Transverse colon (tissue), 4 donors: Measurements from ENCODE around the gene CGNL1. TPM values are rescaled to one million over a fixed set of nuclear protein-coding genes. Genes with fewer than 3 reads are reported as not detected.

ENCODE experiments used
- DNase-seq: peaks from one replicate; pipeline ENCODE4 v3.0.0-alpha.2; 2019
- H3K27ac ChIP-seq, 4 donors: fragments of 200-600 bp; sonication (generic); 2 replicates each; pipeline ENCODE4 v1.5.1; 2016 to 2018; ENCODE audit warnings: inconsistent platforms in 4 of 4
- H3K27me3 ChIP-seq: fragments of 200-600 bp; sonication (generic); 2 replicates; pipeline ENCODE4 v1.5.1; 2017; ENCODE audit warnings: inconsistent platforms
- H3K36me3 ChIP-seq, 4 donors: fragments of 200-600 bp; sonication (generic); 2 replicates each; pipeline ENCODE4 v1.5.1; 2017 to 2019; ENCODE audit warnings: inconsistent platforms in 4 of 4
- H3K4me1 ChIP-seq, 4 donors: fragments of 200-600 bp; sonication (generic); 2 replicates each; pipeline ENCODE4 v1.5.1; 2017 to 2020; ENCODE audit warnings: inconsistent platforms in 4 of 4
- H3K4me3 ChIP-seq, 4 donors: fragments of 200-600 bp; sonication (generic); 1 replicate in 1 of 4; 2 replicates in 3 of 4; pipeline versions ENCODE4 v1.5.1 to v1.6.1; 2017 to 2019; ENCODE audit warnings: inconsistent platforms in 4 of 4
- H3K9me3 ChIP-seq, 2 donors: fragments of 200-600 bp; sonication (generic); 2 replicates each; pipeline ENCODE4 v1.5.1; 2017 to 2019; ENCODE audit warnings: inconsistent platforms in 2 of 2
- EP300 ChIP-seq: sonication (generic); formaldehyde crosslinking; IDR thresholded peaks from one replicate; pipeline ENCODE4 v1.6.1; 2017; ENCODE audit warnings: antibody characterized with exemption, low read depth
- POLR2A ChIP-seq: fragments of 450-650 bp; IDR thresholded peaks from one replicate; pipeline ENCODE4 v1.6.1; 2016; ENCODE audit warnings: antibody characterized with exemption, mild to moderate bottlenecking, moderate library complexity
- POLR2AphosphoS5 ChIP-seq, 3 donors: sonication (generic); formaldehyde crosslinking; IDR thresholded peaks; one replicate each; pipeline ENCODE4 v1.6.1; 2016; ENCODE audit warnings: antibody characterized with exemption in 3 of 3
- WGBS, 2 donors: methylation state at CpG; one replicate each; pipeline ENCODE4 v1.1.5; 2018; ENCODE audit warnings: low coverage in 1 of 2; 5-methylcytosine and 5-hydroxymethylcytosine counted together
- in situ Hi-C, 4 donors: fragments of 200-750 bp; cut with MboI; loops; one replicate each; pipeline versions ENCODE4 v1.15.0 to v1.15.1; 2017; ENCODE audit warnings: low sequenced_read_pairs in 3 of 4, low pct_ligation_motif_present in 1 of 4, low pct_unique_long_range_greater_than_20kb in 1 of 4
- intact Hi-C: fragments of 100-400 bp; cut with DNase I; formaldehyde crosslinking; loops from one replicate; pipeline ENCODE4 v1.15.1; 2023; ENCODE audit warnings: low total_unique reads
- total RNA-seq, 4 donors: library from RNA; depleted of rRNA; stranded (reverse); fragments of >200 nt; gene quantifications; one replicate each; pipeline ENCODE4 v1.1.0, GENCODE V29; 2016
- TF ChIP-seq, protein P1 (sequence below), 5 experiments: fragments of 200-600 bp in 3 of 5; fragments of 450-650 bp in 2 of 5; sonication (generic) in 3 of 5; IDR thresholded peaks; 1 replicate in 2 of 5; 2 replicates in 3 of 5; pipeline ENCODE4 v1.5.1; 2016 to 2017; ENCODE audit warnings: antibody characterized with exemption in 5 of 5, inconsistent platforms in 3 of 5, mild to moderate bottlenecking in 2 of 5, moderate library complexity in 1 of 5

CGNL1 gene
- total RNA-seq, 4 donors from 2014 or later, result 1.1 to 2.2 (median 1.8) TPM

DNA sequence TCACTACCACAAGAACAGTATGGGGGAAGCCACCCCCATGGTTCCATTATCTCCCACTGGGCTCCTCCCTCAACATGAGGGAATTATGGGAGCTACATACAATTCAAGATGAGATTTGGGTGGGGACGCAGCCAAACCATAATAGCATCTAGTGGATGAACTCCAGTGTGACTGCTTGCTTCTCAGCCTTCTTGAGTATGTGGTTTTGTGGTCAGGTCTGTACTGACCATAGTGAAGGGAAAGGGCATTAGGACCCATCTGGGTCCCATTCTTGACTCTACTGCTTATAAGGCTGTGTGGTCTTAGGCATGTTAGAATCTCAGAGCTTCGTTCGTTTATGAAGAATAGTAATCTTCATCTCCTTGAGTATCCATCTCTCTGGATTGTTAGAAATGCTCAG, 81.4 kb downstream of the CGNL1 start:
- no peaks in the 10 kb centered on the region for H3K9me3 ChIP-seq
- H3K4me1 ChIP-seq, result no peaks in the 10 kb centered on the region
- no peak overlapping the region for H3K4me3 ChIP-seq
- no peaks in the 10 kb centered on the region for H3K27me3 ChIP-seq
- no peak for TF ChIP-seq EP300
- no peak for TF ChIP-seq POLR2AphosphoS5 (IDR thresholded peaks at IDR 0.05)
- TF ChIP-seq POLR2A, result no peak
- TF ChIP-seq, protein P1, sequence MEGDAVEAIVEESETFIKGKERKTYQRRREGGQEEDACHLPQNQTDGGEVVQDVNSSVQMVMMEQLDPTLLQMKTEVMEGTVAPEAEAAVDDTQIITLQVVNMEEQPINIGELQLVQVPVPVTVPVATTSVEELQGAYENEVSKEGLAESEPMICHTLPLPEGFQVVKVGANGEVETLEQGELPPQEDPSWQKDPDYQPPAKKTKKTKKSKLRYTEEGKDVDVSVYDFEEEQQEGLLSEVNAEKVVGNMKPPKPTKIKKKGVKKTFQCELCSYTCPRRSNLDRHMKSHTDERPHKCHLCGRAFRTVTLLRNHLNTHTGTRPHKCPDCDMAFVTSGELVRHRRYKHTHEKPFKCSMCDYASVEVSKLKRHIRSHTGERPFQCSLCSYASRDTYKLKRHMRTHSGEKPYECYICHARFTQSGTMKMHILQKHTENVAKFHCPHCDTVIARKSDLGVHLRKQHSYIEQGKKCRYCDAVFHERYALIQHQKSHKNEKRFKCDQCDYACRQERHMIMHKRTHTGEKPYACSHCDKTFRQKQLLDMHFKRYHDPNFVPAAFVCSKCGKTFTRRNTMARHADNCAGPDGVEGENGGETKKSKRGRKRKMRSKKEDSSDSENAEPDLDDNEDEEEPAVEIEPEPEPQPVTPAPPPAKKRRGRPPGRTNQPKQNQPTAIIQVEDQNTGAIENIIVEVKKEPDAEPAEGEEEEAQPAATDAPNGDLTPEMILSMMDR (IDR thresholded peaks at IDR 0.05), result no peak
- WGBS, 2 donors, result 92 to 93% methylated on average over 2 to 3 of the region's 3 CpGs
- no peaks in the 10 kb centered on the region for H3K36me3 ChIP-seq
- DNase-seq, result no peak
- H3K27ac ChIP-seq, result no peak overlapping the region
- intact Hi-C loops (no loop called here), in situ Hi-C loops (no loop called here)

DNA sequence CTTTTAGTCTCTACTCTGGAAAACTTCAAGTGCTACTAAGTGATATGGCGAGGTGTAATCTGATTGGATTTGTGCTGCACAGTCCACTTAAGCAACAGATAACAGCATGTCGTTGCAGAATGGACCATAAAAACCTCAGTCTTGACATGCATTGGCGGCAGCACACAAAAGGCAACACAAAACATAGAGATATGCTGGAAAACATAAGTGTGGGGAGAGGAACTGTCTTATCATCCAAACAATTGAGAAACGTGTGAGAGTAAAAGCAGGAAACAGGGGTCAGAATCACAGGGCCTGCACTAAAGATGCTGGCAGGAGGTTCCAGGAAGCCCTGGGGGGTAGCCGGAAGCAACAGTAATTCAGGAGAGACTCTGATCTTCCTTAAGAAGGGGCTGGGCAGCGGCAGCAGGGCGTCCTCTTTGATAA, 82.1 kb downstream of the CGNL1 start:
- intact Hi-C loops, result no loop called here
- no peak for TF ChIP-seq EP300
- TF ChIP-seq POLR2AphosphoS5 (IDR thresholded peaks at IDR 0.05), result no peak
- no peak for TF ChIP-seq POLR2A
- TF ChIP-seq, protein P1 (IDR thresholded peaks at IDR 0.05), result no peak
- H3K4me3 ChIP-seq, result no peak overlapping the region
- H3K36me3 ChIP-seq, result no peaks in the 10 kb centered on the region
- no peak for DNase-seq
- H3K4me1 ChIP-seq, result no peaks in the 10 kb centered on the region
- in situ Hi-C loops, result no loop called here
- no peaks in the 10 kb centered on the region for H3K27me3 ChIP-seq
- 67 to 74% methylated on average over 5 to 7 of the region's 7 CpGs for WGBS, 2 donors
- H3K27ac ChIP-seq, result no peak overlapping the region
- no peaks in the 10 kb centered on the region for H3K9me3 ChIP-seq

DNA sequence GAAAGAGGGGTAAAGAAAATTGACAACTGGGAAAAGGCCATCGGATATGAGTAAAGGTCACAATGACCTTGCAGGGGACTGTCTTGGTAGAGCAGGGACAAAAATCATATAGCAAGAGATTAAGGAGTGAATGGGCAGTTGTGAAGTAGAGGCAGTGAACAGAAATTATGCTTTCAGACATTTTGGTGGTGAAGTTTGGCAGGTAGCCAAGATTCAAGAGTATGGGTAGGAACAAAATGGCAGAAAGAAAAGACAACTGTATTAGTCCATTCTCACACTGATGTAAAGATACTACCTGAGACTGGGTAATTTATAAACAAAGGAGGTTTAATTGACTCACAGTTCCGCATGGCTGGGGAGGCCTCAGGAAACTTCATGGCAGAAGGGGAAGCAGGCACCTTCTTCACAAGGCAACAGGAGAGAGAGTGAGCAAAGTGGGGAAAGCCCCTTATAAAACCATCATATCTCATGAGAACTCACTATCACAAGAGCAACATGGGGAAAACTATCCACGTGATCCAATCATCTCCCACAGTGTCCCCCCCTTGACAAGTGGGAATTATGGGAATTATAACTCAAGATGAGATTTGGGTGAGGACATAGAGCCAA, 84.0 kb downstream of the CGNL1 start:
- H3K36me3 ChIP-seq, result no peaks in the 10 kb centered on the region
- no peaks in the 10 kb centered on the region for H3K27me3 ChIP-seq
- 85 to 91% methylated on average over 3 of the region's 3 CpGs for WGBS, 2 donors
- no peaks in the 10 kb centered on the region for H3K9me3 ChIP-seq
- H3K27ac ChIP-seq, result no peak overlapping the region
- DNase-seq, result no peak
- H3K4me1 ChIP-seq, result no peaks in the 10 kb centered on the region
- TF ChIP-seq POLR2A, result no peak
- no peak for TF ChIP-seq POLR2AphosphoS5 (IDR thresholded peaks at IDR 0.05)
- no peak for TF ChIP-seq EP300
- TF ChIP-seq, protein P1 (IDR thresholded peaks at IDR 0.05), result no peak
- in situ Hi-C loops, result no loop called here
- intact Hi-C loops, result no loop called here
- no peak overlapping the region for H3K4me3 ChIP-seq

- H3K27ac ChIP-seq, result no peak overlapping the region
- H3K9me3 ChIP-seq, result no peaks in the 10 kb centered on the region
- DNase-seq, result no peak
- no peaks in the 10 kb centered on the region for H3K36me3 ChIP-seq
- intact Hi-C loops (no loop called here), in situ Hi-C loops (no loop called here)
- H3K4me1 ChIP-seq, result no peaks in the 10 kb centered on the region
- WGBS, 2 donors, result 67 to 89% methylated on average over 2 to 5 of the region's 5 CpGs
- no peak overlapping the region for H3K4me3 ChIP-seq
- no peaks in the 10 kb centered on the region for H3K27me3 ChIP-seq
- TF ChIP-seq EP300 (no peak), POLR2A (no peak), POLR2AphosphoS5 (IDR thresholded peaks at IDR 0.05) (no peak)
- TF ChIP-seq, protein P1 (IDR thresholded peaks at IDR 0.05), result no peak
These were observed 85.2 kb downstream of the CGNL1 start for GRCh38 chr15:57461541-57461940.
